ENCODE measurements around the gene REXO5.
A peak's percentile ranks its signal among the peaks of the same experiment; 100 is the strongest.
"Not testable (repeated sequence)": the region's sequence is repeated elsewhere in the genome, so short reads cannot be mapped to it uniquely, and the experiment has no call there.

The REXO5 gene

DNA sequence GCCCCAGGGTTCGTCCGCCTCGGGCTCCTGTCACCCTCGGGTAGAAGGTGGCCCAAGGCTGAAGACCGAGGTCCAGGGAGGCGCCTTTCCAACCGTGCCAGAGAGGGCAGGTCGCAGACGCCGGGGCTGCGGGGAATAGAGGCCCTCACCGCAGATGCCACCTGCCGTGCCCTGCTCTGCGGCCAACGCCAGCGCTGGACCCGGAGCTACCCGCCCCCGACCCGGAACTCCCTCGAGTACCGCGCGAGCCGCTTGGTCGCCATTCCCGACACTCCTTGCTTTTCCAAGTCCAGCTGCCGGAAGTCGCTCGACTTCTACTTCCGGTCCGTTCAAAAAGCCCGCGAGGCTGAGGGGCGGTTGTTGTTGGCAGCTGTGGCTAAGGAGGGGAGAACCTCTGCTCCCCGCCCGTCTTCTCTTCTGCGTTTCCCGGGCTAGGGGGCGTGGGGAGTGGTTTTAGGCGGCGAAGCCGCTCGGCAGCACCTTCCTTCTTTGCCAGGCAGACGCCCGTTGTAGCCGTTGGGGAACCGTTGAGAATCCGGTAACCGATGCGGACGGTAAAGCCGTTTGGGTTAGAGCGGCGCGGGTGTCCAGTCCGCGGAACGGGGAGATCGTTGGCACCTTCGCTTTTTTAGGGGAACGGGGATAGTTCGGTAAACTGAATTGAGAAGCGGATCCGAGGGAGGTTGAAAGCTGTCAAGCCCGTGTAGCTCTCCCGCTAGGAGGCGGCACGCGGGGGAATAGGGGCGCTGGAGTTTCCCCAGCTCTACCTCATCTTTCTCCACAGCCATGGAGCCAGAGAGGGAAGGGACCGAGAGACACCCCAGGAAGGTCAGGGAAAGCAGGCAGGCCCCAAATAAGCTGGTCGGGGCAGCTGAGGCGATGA lies at the start of gene REXO5, which contains the start of gene ERI2:
Gene REXO5, plus strand, starts transcription at position 360 of the 883 bp plus-strand sequence. Its CDS starts 427 bp downstream, at position 787.
Gene ERI2, minus strand, starts transcription at position 305 of the 883 bp plus-strand sequence. Its CDS starts 42 bp downstream, at position 263.
- DNase-seq (ENCODE audit: low spot score): peak; percentile 95

DNA sequence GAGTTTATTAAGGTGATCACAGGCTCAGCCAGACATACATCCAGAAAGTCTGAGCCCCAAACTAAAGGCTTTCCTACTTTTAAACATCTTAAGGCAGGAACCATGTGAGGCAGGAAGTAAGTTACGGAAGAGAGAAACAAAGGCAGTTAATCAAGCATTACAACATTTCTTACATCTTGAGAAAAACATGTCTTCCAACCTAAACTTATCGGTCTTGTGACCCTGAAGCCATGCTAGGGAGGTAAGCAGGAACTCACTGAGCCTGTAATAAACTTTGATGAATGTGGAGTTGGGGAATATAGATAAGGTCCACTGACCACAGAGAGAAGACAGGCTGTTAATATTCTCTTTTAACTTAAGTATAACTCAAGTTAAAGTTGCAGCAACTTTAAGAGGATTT lies 46.0 kb upstream of the REXO5 start:
- no peak for DNase-seq (ENCODE audit: low spot score)

- no peak for DNase-seq (ENCODE audit: low spot score)
Observed at GRCh38 chr16:20761175-20761574, 45.2 kb upstream of the REXO5 start.

DNA sequence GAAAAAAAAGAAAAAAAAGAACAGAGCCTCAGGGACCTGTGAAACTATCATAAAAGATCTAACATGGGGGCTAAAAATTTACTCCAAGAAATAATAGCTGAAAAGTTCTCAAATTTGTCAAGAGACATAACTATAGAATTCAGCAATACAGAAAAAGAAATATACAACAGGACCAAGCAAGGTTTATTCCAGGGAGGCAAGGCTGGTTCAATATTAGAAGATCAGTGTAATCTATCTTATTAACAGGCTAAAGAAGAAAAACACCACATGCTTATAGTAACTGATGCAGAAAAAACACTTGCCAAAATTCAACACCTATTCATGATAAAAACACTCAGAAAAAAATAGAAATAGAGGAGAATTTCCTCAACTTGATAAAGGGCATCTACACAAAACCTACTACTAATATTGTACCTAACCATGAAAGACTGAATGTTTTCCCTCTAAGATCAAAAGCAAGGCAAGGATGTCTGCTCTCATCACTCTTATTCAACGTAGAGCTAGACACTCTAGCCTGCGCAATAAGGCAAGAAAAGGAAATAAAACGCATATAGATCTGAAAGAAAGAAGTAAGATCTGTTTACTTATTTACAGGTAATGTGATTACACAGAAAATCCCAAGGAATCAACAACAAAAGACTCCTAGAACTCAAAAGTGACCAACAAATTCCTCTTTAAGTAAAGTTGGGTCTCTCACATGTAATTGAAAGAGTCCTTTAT lies 43.8 kb upstream of the REXO5 start:
- no peak for DNase-seq (ENCODE audit: low spot score)

DNA sequence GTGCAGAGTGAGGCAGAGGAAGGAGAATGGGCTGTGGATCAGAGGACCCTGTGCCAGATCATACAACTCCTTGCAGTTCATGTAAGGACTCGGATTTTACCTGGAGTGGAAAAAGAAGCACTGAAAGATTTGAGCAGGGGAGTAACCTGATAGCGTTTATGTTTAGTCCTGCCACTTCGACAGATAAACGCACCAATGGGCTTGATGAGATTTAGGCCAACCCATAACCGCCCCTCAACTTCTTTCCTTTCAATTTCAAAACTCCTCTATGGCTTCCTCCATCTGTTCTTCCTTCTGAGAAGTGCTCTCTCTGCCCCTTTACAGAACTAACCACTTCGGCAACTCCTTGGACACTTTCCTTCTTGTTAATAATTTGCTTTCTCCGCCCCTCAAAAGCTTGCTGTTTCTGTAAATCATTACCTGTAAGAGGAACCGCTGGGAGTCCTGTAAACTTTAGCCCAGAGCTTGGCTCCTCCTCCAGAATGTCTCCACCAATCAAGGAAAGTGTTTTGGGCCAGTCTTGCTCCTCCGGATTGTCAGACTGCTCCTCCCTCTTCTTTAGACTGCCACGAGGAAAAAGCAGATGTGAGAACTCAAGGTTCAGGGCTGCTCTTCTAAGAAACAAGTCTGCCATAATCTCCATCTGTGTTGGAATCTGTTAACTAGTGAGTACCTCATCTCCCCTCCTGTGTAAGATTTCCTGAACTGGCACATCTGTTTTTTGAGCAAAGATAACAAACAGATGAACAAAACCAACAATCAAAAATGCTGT lies 42.7 kb upstream of the REXO5 start, which contains the start of gene ACSM3:
Gene ACSM3, plus strand, starts transcription at position 554 of the 772 bp plus-strand sequence. CDS start 6,021 bp downstream, outside the sequence.
- peak; percentile 63 for DNase-seq (ENCODE audit: low spot score)

DNA sequence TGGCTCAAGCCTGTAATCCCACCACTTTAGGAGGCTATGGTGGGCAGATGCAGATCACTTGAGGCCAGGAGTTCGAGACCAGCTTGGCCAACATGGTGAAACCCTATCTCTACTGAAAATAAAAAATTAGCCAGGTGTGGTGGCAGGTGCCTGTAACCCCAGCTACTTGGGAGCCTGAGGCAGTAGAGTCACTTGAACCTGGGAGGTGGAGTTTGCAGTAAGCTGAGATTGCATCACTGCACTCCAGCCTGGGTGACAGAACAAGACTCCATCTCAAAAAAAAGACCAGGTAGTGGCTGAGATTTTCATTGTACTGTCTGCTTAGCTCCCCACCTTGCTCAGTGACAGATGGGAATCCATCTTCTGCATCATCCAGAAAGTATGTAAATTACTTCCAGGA lies 41.9 kb upstream of the REXO5 start:
- DNase-seq (ENCODE audit: low spot score): not testable (repeated sequence)

DNA sequence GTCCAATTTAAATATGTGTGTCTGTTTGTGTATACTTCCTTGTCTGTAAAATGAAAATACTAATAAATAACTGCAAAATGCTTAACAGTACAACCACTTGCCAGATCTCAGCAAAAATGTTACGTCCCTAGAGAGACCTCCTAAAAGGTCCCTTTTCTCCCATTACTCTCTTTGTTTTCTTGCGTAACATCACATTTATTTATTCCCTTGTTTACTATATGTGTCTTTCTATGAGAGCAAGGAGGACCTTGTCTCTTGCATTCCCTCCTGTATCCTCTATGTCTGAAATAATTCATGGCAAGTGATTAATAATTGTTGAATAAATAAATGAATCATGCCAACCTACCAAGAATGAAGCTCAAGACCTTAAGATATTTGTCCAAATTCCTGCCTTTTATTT lies 40.6 kb upstream of the REXO5 start:
- DNase-seq (ENCODE audit: low spot score): no peak

DNA sequence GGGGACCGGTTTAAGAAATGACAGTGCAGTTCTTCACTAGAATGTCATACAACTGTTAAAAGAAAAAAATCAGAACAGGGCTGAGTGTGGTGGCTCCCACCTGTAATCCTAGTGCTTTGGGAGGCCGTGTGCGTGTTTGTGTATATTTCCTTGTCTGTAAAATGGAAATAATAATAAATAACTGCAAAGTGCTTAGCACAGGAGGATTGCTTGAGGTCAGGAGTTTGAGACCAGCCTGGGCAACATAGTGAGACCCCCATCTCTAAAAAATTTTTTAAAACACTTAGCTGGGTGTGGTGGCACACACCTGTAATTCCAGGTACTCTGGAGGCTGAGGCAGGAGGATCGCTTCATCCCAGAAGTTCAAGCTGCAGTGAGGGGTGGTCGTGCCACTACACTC lies 40.0 kb upstream of the REXO5 start:
- DNase-seq (ENCODE audit: low spot score): no peak

- no peak for DNase-seq (ENCODE audit: low spot score)
Observed at GRCh38 chr16:20767577-20767976, 38.8 kb upstream of the REXO5 start.

DNA sequence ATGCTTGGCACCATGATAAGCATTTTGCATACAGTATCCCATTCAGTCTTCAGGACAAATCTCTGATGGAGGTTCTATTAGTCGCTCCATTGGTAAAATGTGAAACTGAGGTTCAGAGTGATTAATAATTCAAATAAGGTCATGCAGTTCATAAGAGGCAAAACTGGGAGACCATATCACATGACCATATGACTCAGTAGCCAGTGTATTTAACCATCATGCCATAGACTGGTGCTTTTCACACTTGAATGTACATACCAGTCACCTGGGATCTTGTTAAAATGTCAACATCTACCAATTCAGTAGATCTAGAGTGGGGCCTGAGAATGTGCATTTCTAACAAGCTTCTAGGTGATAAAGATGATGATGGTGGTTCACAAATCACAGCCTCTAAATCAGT lies 38.2 kb upstream of the REXO5 start:
- no peak for DNase-seq (ENCODE audit: low spot score)

DNA sequence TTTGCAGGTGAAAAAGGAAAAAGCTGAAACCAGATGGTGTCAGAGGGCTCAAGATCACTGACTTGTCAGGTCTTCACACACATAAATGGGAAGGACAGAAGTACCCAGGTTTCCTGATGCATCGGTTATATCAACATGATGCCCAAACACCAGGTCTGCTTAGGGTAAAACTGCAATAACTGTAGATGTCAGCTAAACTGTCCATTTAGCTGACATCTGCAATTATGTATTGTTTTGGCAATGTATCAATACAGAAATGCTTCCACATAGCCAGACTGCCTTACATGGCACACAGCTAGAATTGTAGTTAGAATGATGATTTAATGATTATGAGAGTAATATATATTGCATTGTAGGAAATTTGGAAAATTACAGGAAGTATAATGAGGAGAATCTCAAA lies 37.5 kb upstream of the REXO5 start:
- no peak for DNase-seq (ENCODE audit: low spot score)

DNA sequence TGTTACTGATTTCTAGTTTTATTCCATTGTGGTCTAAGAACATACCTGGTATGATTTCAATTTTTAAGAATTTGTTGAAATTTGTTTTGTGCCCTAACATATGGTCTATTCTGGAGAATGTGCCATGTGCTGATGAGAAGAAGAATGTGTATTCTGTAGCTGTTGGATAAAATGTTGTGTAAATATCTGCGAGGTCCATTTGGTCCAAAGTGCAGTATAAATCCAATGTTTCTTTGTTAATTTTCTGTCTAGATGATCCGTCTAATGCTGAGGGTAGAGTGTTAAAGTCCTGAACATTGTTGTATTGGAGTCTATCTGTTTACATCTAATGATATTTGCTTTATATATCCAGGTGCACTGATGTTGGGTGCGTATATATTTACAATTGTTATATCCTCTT lies 32.6 kb upstream of the REXO5 start:
- no peak for DNase-seq (ENCODE audit: low spot score)

DNA sequence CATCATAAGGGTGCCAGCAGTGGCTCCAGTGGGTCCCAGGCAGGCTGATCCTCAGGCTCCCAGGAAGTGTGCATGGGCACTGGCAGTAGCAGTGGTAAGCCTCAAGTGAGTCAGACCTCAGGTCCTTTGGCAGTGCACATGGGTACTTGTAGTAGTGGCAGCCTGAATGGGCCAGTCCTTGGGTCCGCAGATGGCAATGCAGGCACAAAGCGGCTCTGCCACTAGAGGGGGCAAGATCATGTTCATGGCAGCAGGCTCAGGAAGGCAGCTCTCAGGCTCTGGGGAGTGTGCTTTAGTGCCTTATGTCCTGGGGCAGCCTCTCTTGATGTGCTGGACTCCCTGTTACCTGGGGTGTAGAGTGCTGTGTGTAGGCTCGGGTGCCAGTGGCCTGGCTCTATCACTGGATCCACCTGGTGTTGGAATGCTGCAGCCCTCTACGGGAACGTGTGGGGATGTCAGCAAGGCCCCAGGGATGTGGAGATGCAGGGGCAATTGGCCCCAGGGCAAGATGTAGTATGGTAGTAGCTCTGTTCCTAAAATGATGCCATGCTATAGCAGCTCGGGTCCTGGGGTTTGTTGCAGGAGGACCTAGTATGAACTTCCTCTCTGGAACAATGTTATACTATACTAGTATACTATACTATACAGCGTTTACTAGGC lies 31.5 kb upstream of the REXO5 start:
- peak; percentile 69 for DNase-seq (ENCODE audit: low spot score)

- DNase-seq (ENCODE audit: low spot score): no peak
Observed at GRCh38 chr16:20781697-20782096, 24.6 kb upstream of the REXO5 start.

DNA sequence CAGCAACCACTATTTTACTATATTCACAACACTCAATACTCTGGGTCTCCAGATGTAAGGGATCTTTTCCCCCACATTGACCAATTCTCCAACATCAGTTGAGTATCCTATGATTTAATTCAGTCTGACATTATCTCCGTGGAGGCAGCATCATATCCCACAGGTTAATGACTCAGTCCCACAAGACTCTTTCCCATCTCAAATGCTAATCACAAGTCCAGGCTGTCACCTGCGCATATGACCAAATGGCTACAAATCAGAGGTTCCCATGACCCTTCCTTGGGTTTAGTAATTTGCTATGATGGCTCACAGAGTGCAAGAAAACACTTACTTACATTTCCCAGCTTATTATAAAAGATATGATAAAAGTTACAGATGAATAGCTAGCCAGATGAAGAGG lies 23.9 kb upstream of the REXO5 start:
- no peak for DNase-seq (ENCODE audit: low spot score)

DNA sequence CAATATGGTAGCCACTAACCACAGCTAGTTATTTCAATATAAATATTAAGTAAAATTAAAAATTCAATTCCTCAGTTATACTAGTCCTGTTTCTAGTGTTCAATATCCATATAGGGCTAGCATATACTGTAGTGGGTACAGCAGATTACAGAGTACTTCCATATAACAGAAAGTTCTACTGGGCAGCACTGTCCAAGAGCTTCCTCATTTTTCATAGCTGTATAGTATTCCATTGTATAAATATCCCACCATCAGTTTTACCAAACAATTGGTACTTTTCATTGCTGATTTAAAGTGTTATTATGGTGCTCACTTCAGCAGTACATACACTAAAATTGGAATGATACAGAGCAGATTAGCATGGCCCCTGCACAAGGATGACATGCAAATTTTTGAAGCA lies 22.1 kb upstream of the REXO5 start:
- DNase-seq (ENCODE audit: low spot score): no peak

GRCh38 chr16:20789130-20789529 lies 17.2 kb upstream of the REXO5 start:
- DNase-seq (ENCODE audit: low spot score): no peak

DNA sequence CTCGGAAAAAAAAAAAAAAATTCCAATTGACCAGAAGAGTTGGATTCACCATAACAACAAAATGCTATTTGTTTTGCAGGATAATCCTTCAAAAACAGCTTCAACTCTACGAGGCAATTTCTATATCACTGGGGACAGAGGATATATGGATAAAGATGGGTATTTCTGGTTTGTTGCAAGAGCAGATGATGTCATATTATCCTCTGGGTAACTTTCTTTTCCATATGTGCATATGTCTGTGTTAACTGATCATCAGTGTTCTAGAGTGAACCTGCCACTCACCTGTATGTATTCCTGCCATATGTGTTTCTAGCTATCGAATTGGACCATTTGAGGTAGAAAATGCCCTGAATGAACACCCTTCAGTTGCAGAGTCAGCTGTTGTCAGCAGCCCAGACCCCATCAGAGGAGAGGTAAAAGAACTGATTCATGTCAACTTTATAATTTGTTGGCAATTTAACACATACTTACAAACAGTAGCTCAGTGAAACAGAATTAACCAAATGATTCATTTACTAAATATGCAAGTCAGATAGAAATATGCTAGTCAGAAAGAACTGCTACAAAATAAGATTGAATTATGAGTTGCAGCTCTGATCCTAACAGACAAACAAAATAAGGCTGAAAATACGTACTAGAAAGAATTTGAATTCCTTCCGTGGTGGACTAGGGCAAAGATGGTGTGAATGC lies 14.3 kb upstream of the REXO5 start:
- no peak for DNase-seq (ENCODE audit: low spot score)

GRCh38 chr16:20798364-20798763 lies 8.0 kb upstream of the REXO5 start:
- no peak for DNase-seq (ENCODE audit: low spot score)

DNA sequence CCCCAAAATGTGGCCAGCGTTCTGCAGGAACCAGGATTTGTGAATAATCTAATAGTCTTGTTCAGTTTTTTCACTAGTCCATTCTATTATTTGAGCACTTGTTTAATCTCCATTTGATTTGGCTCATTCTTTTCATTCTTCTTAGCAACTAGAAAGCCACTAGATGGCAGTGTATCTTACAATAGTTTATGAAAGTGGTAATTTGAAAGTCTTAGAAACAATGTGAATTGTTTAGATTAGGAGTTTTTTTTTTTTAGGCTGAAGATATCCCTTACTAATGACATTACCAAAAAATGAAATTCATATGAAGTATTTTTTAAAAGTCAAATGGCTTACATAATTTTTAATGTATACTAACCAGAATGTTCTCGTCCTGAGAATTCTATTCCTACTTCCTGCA lies 6.7 kb upstream of the REXO5 start:
- no peak for DNase-seq (ENCODE audit: low spot score)

GRCh38 chr16:20801278-20801677 lies 5.0 kb upstream of the REXO5 start:
- DNase-seq (ENCODE audit: low spot score): no peak
